ENCODE measurements around the gene B4GALNT4. TPM values are rescaled to one million over a fixed set of nuclear protein-coding genes. Genes with fewer than 3 reads are reported as not detected.

Gene B4GALNT4
- total and polyA plus RNA-seq, 2 experiments from 2014 or later: 35.8 to 94.4 TPM

DNA sequence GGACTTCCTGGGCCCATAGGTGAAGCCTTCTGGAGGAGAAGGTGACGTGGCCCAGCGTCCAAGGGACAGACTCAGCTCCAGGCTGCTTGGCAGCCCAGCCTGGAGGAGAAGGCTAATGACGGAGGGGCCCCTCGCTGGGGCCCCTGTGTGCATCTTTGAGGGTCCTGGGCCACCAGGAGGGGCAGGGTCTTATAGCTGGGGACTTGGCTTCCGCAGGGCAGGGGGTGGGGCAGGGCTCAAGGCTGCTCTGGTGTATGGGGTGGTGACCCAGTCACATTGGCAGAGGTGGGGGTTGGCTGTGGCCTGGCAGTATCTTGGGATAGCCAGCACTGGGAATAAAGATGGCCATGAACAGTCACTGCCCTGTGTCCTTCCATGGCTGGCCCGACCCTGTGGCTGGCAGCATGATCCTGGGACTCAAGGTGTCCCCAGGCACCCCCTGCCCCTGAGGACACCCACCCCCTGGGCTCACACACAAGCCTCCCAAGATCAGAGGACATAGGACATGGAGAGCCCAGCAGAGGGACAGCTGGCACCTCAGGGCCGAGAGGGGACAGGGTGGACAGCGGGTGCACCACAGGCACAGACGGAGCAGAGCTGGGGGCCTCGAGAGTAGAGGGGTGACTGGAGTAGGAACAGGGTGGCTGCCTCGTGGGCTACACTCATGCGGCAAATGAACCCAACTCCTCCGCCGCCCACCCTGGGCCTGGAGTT is 35.4 kb downstream of the B4GALNT4 start:
- no peak overlapping the region for H3K27ac ChIP-seq
- H3K9me3 ChIP-seq (ENCODE audit: low read depth): no peaks in the 10 kb centered on the region
- TF ChIP-seq, protein P1, sequence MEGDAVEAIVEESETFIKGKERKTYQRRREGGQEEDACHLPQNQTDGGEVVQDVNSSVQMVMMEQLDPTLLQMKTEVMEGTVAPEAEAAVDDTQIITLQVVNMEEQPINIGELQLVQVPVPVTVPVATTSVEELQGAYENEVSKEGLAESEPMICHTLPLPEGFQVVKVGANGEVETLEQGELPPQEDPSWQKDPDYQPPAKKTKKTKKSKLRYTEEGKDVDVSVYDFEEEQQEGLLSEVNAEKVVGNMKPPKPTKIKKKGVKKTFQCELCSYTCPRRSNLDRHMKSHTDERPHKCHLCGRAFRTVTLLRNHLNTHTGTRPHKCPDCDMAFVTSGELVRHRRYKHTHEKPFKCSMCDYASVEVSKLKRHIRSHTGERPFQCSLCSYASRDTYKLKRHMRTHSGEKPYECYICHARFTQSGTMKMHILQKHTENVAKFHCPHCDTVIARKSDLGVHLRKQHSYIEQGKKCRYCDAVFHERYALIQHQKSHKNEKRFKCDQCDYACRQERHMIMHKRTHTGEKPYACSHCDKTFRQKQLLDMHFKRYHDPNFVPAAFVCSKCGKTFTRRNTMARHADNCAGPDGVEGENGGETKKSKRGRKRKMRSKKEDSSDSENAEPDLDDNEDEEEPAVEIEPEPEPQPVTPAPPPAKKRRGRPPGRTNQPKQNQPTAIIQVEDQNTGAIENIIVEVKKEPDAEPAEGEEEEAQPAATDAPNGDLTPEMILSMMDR (IDR thresholded peaks at IDR 0.05; ENCODE audit: low read depth, low read length): no peak
- H3K36me3 ChIP-seq: no peaks in the 10 kb centered on the region
- H3K4me3 ChIP-seq: no peak overlapping the region
- DNase-seq (ENCODE audit: low read depth in 1 of 2, low spot score in 1 of 2): no peak
- no peaks in the 10 kb centered on the region for H3K27me3 ChIP-seq
- no peaks in the 10 kb centered on the region for H3K4me1 ChIP-seq (ENCODE audit: low read depth)

GRCh38 chr11:405323-405953 is 36.1 kb downstream of the B4GALNT4 start:
- no peaks in the 10 kb centered on the region for H3K27me3 ChIP-seq
- peak in 1 of 2 donors; percentile 44 for DNase-seq (ENCODE audit: low read depth in 1 of 2, low spot score in 1 of 2)
- H3K27ac ChIP-seq: no peak overlapping the region
- H3K4me1 ChIP-seq (ENCODE audit: low read depth): no peaks in the 10 kb centered on the region
- no peaks in the 10 kb centered on the region for H3K36me3 ChIP-seq
- H3K4me3 ChIP-seq: no peak overlapping the region
- no peaks in the 10 kb centered on the region for H3K9me3 ChIP-seq (ENCODE audit: low read depth)
- TF ChIP-seq, protein P1 (IDR thresholded peaks at IDR 0.05; ENCODE audit: low read depth, low read length): no peak

- DNase-seq (ENCODE audit: low read depth in 1 of 2, low spot score in 1 of 2): no peak
- Histone ChIP-seq H3K9me3 (ENCODE audit: low read depth) (no peaks in the 10 kb centered on the region), H3K36me3 (no peaks in the 10 kb centered on the region), H3K27me3 (no peaks in the 10 kb centered on the region), H3K27ac (no peak overlapping the region), H3K4me1 (ENCODE audit: low read depth) (no peaks in the 10 kb centered on the region), H3K4me3 (peak overlapping the region; percentile 30)
- TF ChIP-seq, protein P1 (IDR thresholded peaks at IDR 0.05; ENCODE audit: low read depth, low read length): no peak
These were observed 36.9 kb downstream of the B4GALNT4 start for GRCh38 chr11:405954-406795.

DNA sequence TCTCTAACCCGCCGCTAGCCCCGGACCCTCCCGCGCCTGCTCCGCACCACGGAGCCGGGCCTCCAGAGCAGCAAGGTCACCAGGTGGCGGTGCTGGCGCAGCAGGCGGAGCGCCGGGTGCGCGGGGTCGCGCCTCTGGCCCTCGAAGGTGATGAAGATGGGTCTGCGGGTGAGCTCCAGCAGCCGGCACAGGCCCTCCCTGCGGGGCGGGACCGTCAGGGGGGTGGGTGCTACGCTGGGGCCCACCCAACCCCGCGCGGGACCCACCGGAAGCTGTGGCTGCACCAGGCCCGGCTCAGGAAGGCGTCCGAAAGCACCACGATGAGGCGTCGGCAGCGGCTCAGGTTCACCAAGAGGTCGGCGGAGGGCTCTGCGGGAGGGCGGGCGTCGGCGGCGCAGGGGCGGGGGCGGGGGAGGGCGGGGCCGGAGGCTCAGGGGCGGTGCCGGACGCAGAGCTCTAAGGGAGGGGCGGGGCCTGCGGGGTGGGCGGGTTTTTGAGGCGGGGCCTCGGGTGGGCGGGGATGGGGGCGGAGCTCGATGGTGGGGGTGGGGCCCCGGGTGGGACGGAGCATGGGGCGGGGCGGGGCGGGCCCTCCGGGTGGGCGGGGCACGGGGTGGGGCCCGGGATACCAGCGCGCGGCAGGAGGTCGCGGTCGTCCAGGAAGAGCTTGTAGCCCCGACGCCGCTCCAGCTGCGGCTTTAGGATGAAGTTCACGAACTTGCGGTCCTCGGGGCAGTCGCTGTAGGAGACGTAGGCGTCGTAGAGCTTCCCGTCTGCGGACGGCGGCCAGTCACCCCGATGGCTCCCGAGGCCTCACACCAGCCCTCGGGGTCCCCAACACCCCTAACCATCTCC is 37.7 kb downstream of the B4GALNT4 start:
- Histone ChIP-seq H3K4me3 (peak overlapping the region; percentile 30), H3K27ac (no peak overlapping the region), H3K4me1 (ENCODE audit: low read depth) (no peaks in the 10 kb centered on the region), H3K36me3 (no peaks in the 10 kb centered on the region), H3K9me3 (ENCODE audit: low read depth) (no peaks in the 10 kb centered on the region), H3K27me3 (no peaks in the 10 kb centered on the region)
- peak; percentile 84 to 90 for DNase-seq (ENCODE audit: low read depth in 1 of 2, low spot score in 1 of 2)
- TF ChIP-seq, protein P1 (IDR thresholded peaks at IDR 0.05; ENCODE audit: low read depth, low read length): peak; percentile 11

DNA sequence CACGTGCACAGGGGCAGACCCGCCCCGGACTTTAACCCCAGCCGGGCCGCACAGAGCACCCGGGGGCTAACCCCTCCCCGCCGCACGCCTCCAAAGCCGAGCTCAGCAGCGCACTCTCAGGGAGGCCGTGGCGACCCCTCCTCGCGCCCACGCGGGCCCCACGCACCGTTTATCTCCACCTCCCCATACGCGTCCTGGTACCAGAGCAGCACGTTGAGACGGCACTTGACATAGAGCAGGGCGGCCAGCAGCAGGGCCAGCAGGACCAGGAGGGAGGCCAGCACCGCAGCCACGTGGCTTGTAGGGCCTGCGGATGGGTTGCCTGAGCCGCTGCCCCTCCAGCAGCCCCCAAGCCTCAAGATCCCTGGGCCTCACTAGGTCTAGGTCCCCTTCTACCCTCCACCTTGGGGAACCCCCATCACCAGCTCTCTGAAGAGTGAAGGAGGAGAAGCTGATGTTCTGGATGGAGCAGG is 38.4 kb downstream of the B4GALNT4 start:
- Histone ChIP-seq H3K27me3 (peaks cover under 1% of the 10 kb centered on the region), H3K4me3 (no peak overlapping the region), H3K36me3 (no peaks in the 10 kb centered on the region), H3K27ac (no peak overlapping the region), H3K9me3 (ENCODE audit: low read depth) (no peaks in the 10 kb centered on the region), H3K4me1 (ENCODE audit: low read depth) (no peaks in the 10 kb centered on the region)
- TF ChIP-seq, protein P1 (IDR thresholded peaks at IDR 0.05; ENCODE audit: low read depth, low read length): no peak
- DNase-seq (ENCODE audit: low read depth in 1 of 2, low spot score in 1 of 2): no peak

Measured in cardiac muscle cell (in vitro differentiated cells and primary cell).